OCI-LY1 (cell line): Measurements from ENCODE around the gene CA12.

ENCODE experiments used
- H2AFZ ChIP-seq: fragments of 200-600 bp; sonication (generic), shearing (Covaris generic); 2 replicates; pipeline ENCODE4 v1.6.0; 2014; ENCODE audit warnings: antibody characterized with exemption, mild to moderate bottlenecking, low read length
- H3F3A ChIP-seq: fragments of 200-600 bp; sonication (generic), shearing (Covaris generic); 2 replicates; pipeline ENCODE4 v1.6.0; 2014; ENCODE audit warnings: mild to moderate bottlenecking, antibody characterized with exemption, low read length, moderate library complexity; ENCODE audit not compliant: insufficient read depth
- H3K27ac ChIP-seq: fragments of 200-600 bp; sonication (generic); 2 replicates; pipeline ENCODE4 v1.5.1; 2014; ENCODE audit warnings: low read length, mixed run types, mild to moderate bottlenecking, low read depth; ENCODE audit not compliant: poor library complexity, severe bottlenecking
- H3K27me3 ChIP-seq: fragments of 200-600 bp; sonication (generic); 2 replicates; pipeline ENCODE4 v1.6.0; 2014; ENCODE audit warnings: antibody characterized with exemption, mild to moderate bottlenecking, low read length, moderate library complexity; ENCODE audit not compliant: insufficient read depth
- H3K36me3 ChIP-seq: fragments of 200-600 bp; sonication (generic); 2 replicates; pipeline ENCODE4 v1.6.1; 2014; ENCODE audit warnings: mild to moderate bottlenecking, antibody characterized with exemption, low read length, moderate library complexity, mixed read lengths; ENCODE audit not compliant: insufficient read depth
- H3K4me1 ChIP-seq: fragments of 200-600 bp; sonication (generic); 2 replicates; pipeline ENCODE4 v1.5.1; 2014; ENCODE audit warnings: mild to moderate bottlenecking, low read length, moderate library complexity; ENCODE audit not compliant: insufficient read depth, severe bottlenecking
- H3K4me2 ChIP-seq: fragments of 200-600 bp; sonication (generic), shearing (Covaris generic); 2 replicates; pipeline ENCODE4 v1.6.1; 2014; ENCODE audit warnings: low read length
- H3K4me3 ChIP-seq: fragments of 200-600 bp; sonication (generic); 2 replicates; pipeline ENCODE4 v1.5.1; 2014; ENCODE audit warnings: low read length, low read depth, mild to moderate bottlenecking, mixed read lengths; ENCODE audit not compliant: poor library complexity, severe bottlenecking
- H3K79me2 ChIP-seq: fragments of 200-600 bp; shearing (Covaris generic); 2 replicates; pipeline ENCODE4 v1.6.1; 2016; ENCODE audit warnings: mixed run types, low read length, mixed read lengths; ENCODE audit not compliant: insufficient read depth
- H3K9ac ChIP-seq: fragments of 200-600 bp; sonication (generic), shearing (Covaris generic); 2 replicates; pipeline ENCODE4 v1.6.1; 2014; ENCODE audit warnings: mild to moderate bottlenecking, low read length, mixed read lengths
- H3K9me2 ChIP-seq: fragments of 200-600 bp; sonication (generic), shearing (Covaris generic); 2 replicates; pipeline ENCODE4 v1.6.1; 2014; ENCODE audit warnings: low read depth, mild to moderate bottlenecking, low read length, mixed read lengths
- H3K9me3 ChIP-seq: fragments of 200-600 bp; shearing (Covaris generic); 2 replicates; pipeline ENCODE4 v1.6.1; 2014; ENCODE audit warnings: low read length, mixed read lengths
- H4K20me1 ChIP-seq: fragments of 200-600 bp; sonication (generic), shearing (Covaris generic); 2 replicates; pipeline ENCODE4 v1.6.0; 2016; ENCODE audit warnings: mild to moderate bottlenecking, low read length; ENCODE audit not compliant: insufficient read depth
- EZH2 ChIP-seq: fragments of 200-600 bp; sonication (generic), shearing (Covaris generic); IDR thresholded peaks from 2 replicates; pipeline ENCODE4 v1.8.0; 2017; ENCODE audit warnings: borderline replicate concordance, mixed run types, mild to moderate bottlenecking, antibody characterized with exemption, low read length, moderate library complexity, mixed read lengths
- TF ChIP-seq, protein P1 (sequence below): fragments of 200-600 bp; sonication (generic), shearing (Covaris generic); IDR thresholded peaks from 2 replicates; pipeline ENCODE4 v1.5.1; 2017; ENCODE audit warnings: mild to moderate bottlenecking, antibody characterized with exemption, low read length, moderate library complexity, mixed read lengths

CA12 gene

DNA sequence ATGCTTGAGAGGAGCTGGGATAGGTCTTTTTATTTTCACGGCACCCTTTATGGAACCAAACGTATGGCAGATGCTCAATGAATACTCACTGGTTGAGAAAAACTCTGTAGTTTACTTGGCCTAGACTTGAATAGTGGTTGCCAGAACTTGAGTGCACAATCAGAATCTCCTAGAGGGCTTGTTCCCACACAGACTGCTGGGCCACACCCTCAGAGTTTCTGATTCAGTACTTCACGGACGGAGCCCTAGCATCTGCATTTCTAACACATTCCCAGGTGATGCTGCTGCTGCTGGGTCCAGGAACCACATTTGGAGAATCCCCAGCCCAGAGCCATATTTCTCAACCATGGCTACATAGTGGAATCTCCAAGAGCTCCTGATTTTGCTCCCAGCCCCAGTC is 24.6 kb downstream of the CA12 start:
- Histone ChIP-seq H3K9me2 (no peaks in the 10 kb centered on the region), H3F3A (no peaks in the 10 kb centered on the region), H2AFZ (no peak overlapping the region), H3K27me3 (no peaks in the 10 kb centered on the region), H3K4me3 (no peak overlapping the region), H3K4me2 (no peak overlapping the region), H3K9me3 (no peaks in the 10 kb centered on the region), H3K36me3 (no peaks in the 10 kb centered on the region), H3K9ac (no peak overlapping the region), H4K20me1 (no peaks in the 10 kb centered on the region), H3K4me1 (no peaks in the 10 kb centered on the region), H3K27ac (no peak overlapping the region), H3K79me2 (no peaks in the 10 kb centered on the region)
- TF ChIP-seq EZH2, result no peak
- TF ChIP-seq, protein P1, sequence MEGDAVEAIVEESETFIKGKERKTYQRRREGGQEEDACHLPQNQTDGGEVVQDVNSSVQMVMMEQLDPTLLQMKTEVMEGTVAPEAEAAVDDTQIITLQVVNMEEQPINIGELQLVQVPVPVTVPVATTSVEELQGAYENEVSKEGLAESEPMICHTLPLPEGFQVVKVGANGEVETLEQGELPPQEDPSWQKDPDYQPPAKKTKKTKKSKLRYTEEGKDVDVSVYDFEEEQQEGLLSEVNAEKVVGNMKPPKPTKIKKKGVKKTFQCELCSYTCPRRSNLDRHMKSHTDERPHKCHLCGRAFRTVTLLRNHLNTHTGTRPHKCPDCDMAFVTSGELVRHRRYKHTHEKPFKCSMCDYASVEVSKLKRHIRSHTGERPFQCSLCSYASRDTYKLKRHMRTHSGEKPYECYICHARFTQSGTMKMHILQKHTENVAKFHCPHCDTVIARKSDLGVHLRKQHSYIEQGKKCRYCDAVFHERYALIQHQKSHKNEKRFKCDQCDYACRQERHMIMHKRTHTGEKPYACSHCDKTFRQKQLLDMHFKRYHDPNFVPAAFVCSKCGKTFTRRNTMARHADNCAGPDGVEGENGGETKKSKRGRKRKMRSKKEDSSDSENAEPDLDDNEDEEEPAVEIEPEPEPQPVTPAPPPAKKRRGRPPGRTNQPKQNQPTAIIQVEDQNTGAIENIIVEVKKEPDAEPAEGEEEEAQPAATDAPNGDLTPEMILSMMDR, result no peak

- Histone ChIP-seq H4K20me1 (no peaks in the 10 kb centered on the region), H3K4me2 (no peak overlapping the region), H3K27me3 (no peaks in the 10 kb centered on the region), H3K9me2 (no peaks in the 10 kb centered on the region), H3K79me2 (no peaks in the 10 kb centered on the region), H3K9ac (no peak overlapping the region), H3K4me3 (no peak overlapping the region), H3K9me3 (no peaks in the 10 kb centered on the region), H3K4me1 (no peaks in the 10 kb centered on the region), H3F3A (no peaks in the 10 kb centered on the region), H3K27ac (no peak overlapping the region), H2AFZ (no peak overlapping the region), H3K36me3 (no peaks in the 10 kb centered on the region)
- TF ChIP-seq EZH2, result no peak
- TF ChIP-seq, protein P1, result no peak
These were observed 26.6 kb downstream of the CA12 start for GRCh38 chr15:63354821-63355650.

- H3K9me3 ChIP-seq, result no peaks in the 10 kb centered on the region
- no peaks in the 10 kb centered on the region for H3K79me2 ChIP-seq
- H4K20me1 ChIP-seq, result no peaks in the 10 kb centered on the region
- H3K27me3 ChIP-seq, result no peaks in the 10 kb centered on the region
- H3K4me2 ChIP-seq, result no peak overlapping the region
- no peaks in the 10 kb centered on the region for H3K9me2 ChIP-seq
- H3K36me3 ChIP-seq, result no peaks in the 10 kb centered on the region
- no peak overlapping the region for H3K9ac ChIP-seq
- no peaks in the 10 kb centered on the region for H3F3A ChIP-seq
- H2AFZ ChIP-seq, result no peak overlapping the region
- TF ChIP-seq, protein P1, result no peak
- TF ChIP-seq EZH2, result no peak
- H3K27ac ChIP-seq, result no peak overlapping the region
- H3K4me1 ChIP-seq, result no peaks in the 10 kb centered on the region
- no peak overlapping the region for H3K4me3 ChIP-seq
These were observed 27.8 kb downstream of the CA12 start for GRCh38 chr15:63353887-63354286.
